Activated naive CD4-positive, alpha-beta T cell treated with anti-CD3 and anti-CD28 coated beads, Interleukin-2, amount 50 U/mL, for 72 hours (primary cell): ENCODE data around the gene PRODH2. TPM values are rescaled to one million over a fixed set of nuclear protein-coding genes. Genes with fewer than 3 reads are reported as not detected.
"Not testable (repeated sequence)": the region's sequence is repeated elsewhere in the genome, so short reads cannot be mapped to it uniquely, and the experiment has no call there.

ENCODE experiments used
- ATAC-seq, 2 donors: fragments of 150-1000 bp; cut with Tn5 transposase; 2 replicates each; pipeline ENCODE4 v1.10.0; 2021; ENCODE audit warnings: mild to moderate bottlenecking in 2 of 2, moderate library complexity in 2 of 2
- DNase-seq, 2 donors: peaks; one replicate each; pipeline ENCODE4 v3.0.0; 2021 to 2022; ENCODE audit warnings: low spot score in 2 of 2
- H3K27ac Mint-ChIP-seq, 2 donors: one replicate each; pipeline ENCODE4 v1.8.0; 2022; ENCODE audit warnings: mild to moderate bottlenecking in 2 of 2, mixed read lengths in 2 of 2
- H3K36me3 Mint-ChIP-seq, 2 donors: one replicate each; pipeline ENCODE4 v1.8.0; 2022; ENCODE audit warnings: mixed read lengths in 2 of 2
- H3K9me3 Mint-ChIP-seq, 2 donors: one replicate each; pipeline ENCODE4 v1.8.0; 2022; ENCODE audit warnings: mixed read lengths in 2 of 2
- total RNA-seq, 2 donors: library from RNA; stranded (reverse); gene quantifications; one replicate each; pipeline ENCODE4 v1.2.3, GENCODE V29; 2022

The PRODH2 gene
- total RNA-seq, 2 donors from 2014 or later: not detected

DNA sequence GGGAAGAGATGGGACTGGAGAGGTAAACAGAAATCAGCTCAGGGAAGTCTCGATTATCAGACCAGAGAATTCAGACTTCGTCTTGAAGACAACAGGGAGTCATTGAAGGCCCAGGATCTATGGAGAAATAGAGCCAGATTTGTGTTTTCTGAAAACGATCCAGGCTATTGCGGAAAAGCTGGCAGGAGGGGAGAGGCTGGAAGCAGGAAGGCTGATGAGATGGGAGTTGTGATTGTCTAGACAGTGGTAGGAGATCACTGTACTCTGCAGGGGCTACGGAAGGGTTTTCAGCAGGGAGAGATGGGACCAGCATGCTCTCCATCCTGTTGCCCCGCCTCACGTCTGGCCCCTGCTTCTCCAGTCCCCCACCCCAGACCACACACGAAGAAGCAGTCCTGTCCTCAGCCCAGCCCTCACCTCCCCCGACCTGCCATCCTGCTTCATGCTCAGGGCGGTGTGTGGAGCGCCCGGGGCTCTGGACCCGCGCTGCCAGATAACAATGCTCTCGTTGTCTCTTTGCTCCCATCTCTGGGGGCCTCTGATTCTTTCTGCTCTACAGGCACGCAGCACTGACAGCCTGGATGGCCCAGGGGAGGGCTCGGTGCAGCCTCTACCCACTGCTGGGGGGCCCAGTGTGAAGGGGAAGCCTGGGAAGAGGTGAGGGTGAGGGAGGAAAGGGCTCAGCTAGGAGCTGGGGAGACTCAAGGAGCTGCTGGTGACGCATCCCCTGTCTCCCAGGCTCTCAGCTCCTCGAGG, 35.4 kb downstream of the PRODH2 start:
- DNase-seq: peak in 1 of 2 donors; percentile 43
- no peaks in the 10 kb centered on the region for H3K36me3 Mint-ChIP-seq
- peak overlapping the region in 1 of 2 donors; percentile 6 for H3K27ac Mint-ChIP-seq
- no peaks in the 10 kb centered on the region for H3K9me3 Mint-ChIP-seq
- ATAC-seq: no peak

DNA sequence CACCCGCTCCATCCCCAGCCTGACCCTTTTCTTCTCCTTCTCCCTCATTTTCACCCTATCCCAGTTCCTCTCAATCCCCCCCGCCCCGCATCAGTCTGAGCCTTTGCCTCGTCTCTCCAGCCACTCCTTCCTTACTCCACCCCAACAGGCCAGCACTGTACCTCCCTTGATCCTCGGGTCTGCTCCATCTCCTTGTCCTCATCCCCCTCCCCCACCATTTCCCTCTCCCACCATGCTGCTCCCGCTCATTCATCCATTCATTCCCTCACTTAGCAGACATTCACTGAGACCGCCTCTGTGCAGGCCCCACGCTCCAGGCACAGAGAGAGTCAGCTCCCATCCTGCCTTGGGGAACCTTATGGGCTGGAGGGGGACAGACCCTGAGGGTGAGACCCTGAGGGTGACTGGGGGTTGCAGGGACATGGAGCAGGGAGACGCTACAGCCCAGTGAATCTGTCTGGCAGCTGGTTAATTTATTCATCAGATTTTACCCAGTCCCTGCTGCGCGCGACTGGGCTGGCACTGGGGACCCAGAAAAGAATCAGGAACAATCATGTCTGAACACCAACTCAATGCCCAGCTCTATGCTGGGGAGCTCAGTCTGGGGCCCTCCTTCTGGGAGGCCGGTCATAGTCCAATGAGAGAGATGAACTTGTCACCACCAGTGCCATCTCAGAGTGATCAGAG, 36.4 kb downstream of the PRODH2 start:
- H3K36me3 Mint-ChIP-seq: no peaks in the 10 kb centered on the region
- DNase-seq (peak in 1 of 2 donors; percentile 53), ATAC-seq (no peak)
- peak overlapping the region; percentile 6 to 47 for H3K27ac Mint-ChIP-seq
- no peaks in the 10 kb centered on the region for H3K9me3 Mint-ChIP-seq

DNA sequence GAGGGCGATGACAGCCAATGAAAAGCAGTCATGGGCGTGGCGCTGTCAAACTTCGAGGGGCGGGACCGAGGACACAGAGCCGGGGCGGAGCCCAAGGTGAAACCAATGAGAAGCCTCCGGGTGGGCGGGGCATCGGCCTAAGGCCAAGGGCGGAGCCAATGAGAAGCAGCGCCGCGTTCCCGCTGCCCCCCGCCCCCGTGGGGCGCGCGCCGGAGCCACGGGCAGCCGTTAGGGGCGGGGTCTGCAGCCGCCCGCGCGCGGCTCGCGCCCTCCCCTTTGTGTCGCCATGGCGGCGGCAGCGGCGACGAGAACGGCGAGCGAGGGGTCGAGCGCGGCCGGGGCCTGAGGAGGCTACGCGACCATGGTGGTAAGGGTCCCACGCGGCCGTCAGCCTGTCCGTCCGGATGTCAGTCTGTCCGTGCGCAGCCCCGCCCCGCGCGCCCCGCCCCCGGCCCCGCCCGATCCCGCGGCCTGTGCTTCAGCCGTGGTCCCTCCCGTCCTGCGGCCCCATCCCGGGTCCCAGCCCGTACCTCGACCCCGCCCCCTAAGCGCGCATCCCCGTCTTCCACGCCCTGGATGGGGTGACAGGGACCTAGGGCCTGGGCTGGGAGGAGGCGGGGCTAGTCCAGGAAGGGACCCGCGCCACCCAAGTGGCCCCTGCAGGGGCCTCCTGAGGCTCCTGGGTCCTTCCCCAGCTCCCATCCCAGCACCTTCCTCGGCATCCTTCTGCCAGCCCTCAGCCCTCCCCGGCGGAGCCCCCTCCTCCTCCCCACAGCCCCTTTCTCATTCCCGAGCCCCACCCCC, 37.1 kb downstream of the PRODH2 start, which contains the start of gene ARHGAP33:
Gene ARHGAP33 (plus strand): TSS at position 267 of the 804 bp plus-strand sequence. CDS start 95 bp downstream, at position 362.
- Mint-ChIP-seq H3K36me3 (no peaks in the 10 kb centered on the region), H3K27ac (peak within 1 kb of the TSS; percentile 47 to 76), H3K9me3 (no peaks in the 10 kb centered on the region)
- DNase-seq (peak; percentile 98 to 100), ATAC-seq (peak; percentile 97 to 98)

DNA sequence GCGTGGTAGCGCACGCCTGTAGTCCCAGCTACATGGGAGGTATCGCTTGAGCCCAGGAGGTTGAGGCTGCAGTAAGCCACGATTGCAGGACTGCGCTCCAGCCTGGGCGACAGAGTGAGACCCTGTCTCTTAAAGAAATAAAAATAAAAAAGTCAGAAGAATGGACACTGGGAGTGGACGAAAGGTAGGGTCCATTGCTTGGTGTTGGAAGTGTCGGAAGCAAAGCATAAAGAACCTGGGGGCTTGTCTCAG, 37.7 kb downstream of the PRODH2 start:
- DNase-seq (no peak), ATAC-seq (no peak)
- no peaks in the 10 kb centered on the region for H3K36me3 Mint-ChIP-seq
- peak overlapping the region in 1 of 2 donors; percentile 76 for H3K27ac Mint-ChIP-seq
- no peaks in the 10 kb centered on the region for H3K9me3 Mint-ChIP-seq

DNA sequence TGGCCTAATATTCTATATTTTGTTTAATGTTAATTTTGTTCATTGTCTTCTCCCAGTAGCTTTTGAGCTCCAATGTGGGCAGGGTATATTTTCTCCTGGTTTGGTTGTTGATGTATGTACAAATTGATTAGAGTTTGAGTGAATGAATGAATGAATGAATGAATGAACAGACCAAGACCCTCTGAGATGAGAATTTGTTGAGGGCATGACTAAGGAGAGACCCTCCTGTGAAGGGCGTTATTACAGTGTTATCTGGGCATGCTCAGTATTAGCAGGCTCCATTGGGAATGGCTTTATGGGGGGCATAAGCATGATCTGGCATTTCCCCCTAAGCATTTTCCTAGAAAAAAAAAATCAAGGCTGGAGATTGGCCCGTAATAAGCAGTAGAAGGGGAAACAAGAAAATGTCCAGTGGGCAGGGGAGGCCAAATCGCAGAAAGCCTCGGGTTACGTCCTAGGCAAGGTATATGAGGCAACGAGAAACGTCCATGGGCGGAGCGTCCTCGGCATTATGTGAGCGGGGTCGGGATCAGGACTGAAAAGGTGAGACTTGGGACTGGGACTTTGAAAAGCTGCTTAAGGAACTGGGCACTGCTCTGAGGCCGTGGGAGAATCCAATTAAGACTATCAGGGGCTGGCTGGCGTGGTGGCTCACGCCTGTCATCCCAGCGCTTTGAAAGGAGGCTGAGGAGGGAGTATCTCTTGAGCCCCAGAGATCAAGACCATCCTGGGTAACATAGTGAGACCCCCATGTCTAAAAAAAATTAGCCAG, 38.2 kb downstream of the PRODH2 start:
- ATAC-seq (no peak), DNase-seq (no peak)
- H3K27ac Mint-ChIP-seq: peak overlapping the region in 1 of 2 donors; percentile 76
- peaks cover 0 to 3% of the 10 kb centered on the region in 2 donors for H3K36me3 Mint-ChIP-seq
- no peaks in the 10 kb centered on the region for H3K9me3 Mint-ChIP-seq

DNA sequence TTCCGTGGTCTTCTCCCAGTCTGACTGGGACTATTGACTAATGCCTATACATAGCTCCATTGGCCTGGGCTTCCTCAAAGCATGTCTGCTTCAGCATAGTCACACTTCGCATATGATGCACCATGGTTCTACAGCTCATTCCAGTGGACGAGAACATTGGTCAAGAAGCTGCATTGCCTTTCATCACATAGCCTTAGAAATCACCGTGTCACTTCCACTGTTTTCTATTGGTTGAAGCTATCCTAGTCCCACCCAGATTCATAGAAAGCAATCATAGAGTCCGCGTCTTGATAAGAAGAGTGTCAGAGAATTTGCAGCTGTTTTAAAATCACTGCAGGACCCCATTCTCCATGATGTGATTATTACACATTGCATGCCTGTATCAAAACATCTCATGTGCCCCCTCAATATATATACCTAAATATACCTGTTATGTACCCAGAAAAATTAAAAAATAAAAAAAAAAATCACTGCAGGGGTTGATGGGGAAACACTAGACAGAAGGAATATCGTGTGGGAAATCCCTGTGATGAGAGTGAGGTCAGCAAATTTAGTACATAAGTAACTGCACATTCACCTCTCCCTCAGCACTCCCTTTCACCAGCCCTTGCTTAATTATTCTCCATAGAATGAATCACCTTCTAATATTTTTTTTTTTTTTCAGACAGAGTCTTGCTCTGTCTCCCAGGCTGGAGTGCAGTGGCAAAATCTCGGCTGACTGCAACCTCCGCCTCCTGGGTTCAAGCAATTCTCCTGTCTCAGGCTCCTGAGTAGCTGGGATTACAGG, 39.4 kb downstream of the PRODH2 start:
- Mint-ChIP-seq H3K27ac (no peak overlapping the region), H3K36me3 (peaks cover 0 to 16% of the 10 kb centered on the region in 2 donors), H3K9me3 (no peaks in the 10 kb centered on the region)
- no peak for ATAC-seq
- no peak for DNase-seq

DNA sequence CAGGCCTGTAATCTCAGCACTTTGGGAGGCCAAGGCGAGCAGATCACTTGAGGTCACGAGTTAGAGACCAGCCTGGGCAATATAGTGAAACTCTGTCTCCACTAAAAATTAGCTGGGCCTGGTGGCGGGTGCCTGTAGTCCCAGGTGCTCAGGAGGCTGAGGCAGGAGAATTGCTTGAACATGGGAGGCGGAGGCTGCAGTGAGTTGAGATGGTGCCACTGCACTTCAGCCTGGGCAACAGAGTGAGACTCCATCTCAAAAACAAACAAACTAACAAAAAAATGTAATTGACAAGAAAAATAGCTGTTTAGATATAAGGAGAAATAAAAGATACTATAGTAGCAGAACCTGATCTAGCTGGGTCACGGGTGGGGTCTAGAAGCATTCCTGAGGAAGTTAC, 40.3 kb downstream of the PRODH2 start:
- not testable (repeated sequence) for H3K9me3 Mint-ChIP-seq, ATAC-seq, H3K27ac Mint-ChIP-seq, DNase-seq
- peaks cover 0 to 16% of the 10 kb centered on the region in 2 donors for H3K36me3 Mint-ChIP-seq

DNA sequence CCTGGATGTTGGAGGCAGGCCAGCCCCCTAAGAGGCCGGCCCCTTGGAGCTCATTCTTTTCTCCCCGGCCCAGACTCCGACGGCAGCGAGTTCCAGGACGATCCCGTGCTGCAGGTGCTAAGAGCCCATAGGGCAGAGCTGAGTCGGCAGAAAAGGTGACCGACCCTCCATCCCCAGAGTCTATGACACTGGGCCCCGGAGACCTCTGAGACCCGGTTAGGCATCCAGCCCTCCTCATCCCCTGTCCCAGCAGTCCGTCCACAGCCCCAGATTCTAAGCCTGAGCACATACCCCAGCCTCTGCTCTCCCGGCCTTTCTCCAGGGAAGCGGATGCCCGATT, 44.6 kb downstream of the PRODH2 start:
- Mint-ChIP-seq H3K9me3 (no peaks in the 10 kb centered on the region), H3K36me3 (peaks cover 0 to 16% of the 10 kb centered on the region in 2 donors), H3K27ac (no peak overlapping the region)
- no peak for ATAC-seq
- no peak for DNase-seq

DNA sequence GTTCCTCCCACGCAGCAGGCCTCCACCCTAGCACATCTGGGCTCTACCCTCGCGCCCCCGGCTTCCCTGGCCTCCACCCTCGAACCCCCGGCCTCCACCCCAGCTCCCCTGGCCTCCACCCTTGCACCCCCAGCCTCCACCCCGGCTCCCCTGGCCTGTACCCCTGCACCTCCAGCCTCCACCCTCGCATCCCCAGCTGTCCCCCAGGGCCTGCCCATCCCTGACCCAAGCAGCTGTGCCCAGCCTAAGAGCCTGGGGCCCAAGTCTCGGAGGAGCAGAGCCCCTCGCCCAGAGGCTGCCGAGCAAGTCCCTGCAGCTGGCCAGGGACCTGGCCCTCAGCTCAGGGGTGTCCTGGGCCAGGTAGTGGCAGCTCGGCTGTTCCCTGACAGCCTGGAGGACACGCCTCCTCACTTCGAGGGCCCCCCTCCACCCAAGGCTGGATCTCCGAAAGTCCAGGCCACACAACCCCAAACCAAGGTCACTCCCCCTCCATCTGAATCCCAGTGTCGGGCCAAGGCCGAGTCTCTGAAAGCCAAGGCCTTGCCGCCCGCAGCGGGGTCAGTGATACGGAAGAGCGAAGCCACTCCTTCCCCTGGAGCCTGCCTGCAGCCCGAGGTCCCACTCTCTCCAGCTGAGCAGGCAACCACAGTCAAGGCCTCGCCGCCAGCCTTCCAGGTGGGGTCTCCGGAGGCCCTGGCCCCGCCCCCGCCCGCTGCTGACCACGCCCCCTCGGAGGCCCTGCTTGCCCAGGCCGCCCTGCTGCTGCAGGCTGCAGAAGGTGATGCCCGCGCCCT, 45.2 kb downstream of the PRODH2 start:
- DNase-seq: no peak
- Mint-ChIP-seq H3K36me3 (peaks cover 0 to 16% of the 10 kb centered on the region in 2 donors), H3K27ac (no peak overlapping the region), H3K9me3 (no peaks in the 10 kb centered on the region)
- ATAC-seq: no peak

DNA sequence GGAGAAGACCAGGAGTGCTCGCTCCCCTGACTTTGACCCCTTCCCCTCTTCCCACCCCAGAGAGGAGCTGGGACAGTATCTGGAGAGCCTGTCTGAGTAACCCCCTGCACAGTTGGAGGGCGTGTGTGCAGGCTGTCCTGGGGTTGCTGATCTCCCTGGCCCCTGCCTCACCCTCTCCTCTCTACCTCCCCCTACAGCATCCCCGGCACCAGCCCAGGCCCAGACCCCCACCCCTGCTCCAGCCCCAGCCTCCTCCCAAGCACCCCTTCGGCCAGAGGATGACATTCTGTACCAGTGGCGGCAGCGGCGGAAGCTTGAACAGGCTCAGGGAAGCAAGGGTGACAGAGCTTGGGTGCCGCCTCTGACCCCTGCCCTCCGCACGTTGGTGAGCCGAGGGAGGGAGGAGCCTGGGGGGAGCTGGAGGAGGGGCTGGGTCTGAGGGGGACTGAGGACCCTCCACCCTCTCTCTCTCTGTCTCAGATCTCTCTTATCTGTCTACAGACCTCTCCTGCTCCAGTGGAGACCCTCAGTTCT, 46.0 kb downstream of the PRODH2 start:
- Mint-ChIP-seq H3K36me3 (peaks cover 0 to 22% of the 10 kb centered on the region in 2 donors), H3K9me3 (no peaks in the 10 kb centered on the region)

DNA sequence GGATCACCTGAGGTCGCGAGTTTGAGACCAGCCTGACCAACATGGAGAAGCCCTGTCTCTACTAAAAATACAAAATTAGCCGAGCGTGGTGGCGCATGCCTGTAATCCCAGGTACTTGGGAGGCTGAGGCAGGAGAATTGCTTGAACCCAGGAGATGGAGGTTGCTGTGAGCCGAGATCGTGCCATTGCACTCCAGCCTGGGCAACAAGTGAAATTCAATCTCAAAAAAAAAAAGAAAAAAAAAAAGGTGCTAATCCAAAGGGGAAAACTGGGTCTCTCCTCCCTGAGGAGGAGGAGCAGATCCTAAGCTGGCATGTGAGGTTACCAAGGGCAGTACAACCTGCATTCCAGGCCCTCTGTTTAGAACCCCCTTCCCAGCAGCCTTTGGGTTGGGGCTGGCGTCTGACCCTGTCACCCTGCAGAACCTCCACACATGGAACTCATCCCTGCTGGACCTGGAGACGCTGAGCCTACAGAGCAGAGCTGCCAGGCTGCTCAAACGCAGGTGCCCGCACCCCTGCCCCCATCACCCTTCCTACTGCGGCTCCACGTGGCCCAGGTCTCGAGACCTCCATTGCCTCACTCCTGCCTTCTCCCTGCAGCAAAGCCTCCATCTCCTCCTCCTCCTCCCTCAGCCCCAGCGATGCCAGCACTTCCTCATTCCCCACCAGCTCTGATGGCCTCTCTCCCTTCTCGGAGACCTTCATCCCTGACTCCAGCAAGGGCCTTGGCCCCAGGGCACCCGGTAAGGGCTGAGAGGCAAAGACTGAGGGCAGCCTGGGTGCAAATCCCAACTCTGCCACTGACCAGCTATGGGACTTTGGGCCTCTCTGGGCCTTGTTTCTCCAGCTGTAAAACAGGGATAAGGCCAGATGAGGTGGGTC, 48.0 kb downstream of the PRODH2 start:
- no peak for DNase-seq
- no peak for ATAC-seq
- Mint-ChIP-seq H3K9me3 (no peaks in the 10 kb centered on the region), H3K27ac (no peak overlapping the region), H3K36me3 (peaks cover 0 to 21% of the 10 kb centered on the region in 2 donors)

More for the DNA sequence above, 46.0 kb downstream of the PRODH2 start:
- DNase-seq (no peak), ATAC-seq (no peak)
- no peak overlapping the region for H3K27ac Mint-ChIP-seq

DNA sequence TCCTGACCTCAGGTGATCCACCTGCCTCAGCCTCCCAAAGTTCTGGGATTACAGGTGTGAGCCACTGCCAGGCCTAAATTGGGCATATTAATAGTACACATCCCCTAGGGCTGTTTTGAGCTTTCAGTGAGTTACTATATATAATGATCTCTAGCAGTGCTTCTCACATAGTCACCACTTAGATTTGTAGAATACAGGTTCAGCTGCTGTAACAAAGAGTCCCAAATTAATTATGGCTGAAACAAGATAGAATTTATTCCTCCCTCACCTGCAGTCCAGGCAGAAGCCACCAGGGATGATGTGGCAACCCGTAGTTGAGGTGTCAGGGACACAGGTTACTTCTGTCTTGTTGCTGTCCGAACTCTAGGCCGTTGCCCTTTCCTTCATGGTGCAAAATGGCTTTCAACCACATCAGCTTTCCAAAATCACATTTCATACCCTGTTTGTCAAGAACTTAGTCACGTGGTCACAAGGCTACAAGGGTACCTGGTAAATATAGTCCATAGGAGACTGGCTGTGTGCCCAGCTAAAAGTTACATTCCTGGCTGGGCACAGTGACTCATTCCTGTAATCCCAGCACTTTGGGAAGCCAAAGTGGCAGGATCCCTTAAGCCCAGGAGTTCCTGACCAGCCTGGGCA, 51.8 kb downstream of the PRODH2 start:
- no peak for DNase-seq
- Mint-ChIP-seq H3K36me3 (peaks cover 5 to 11% of the 10 kb centered on the region in 2 donors), H3K9me3 (no peaks in the 10 kb centered on the region), H3K27ac (no peak overlapping the region)
- ATAC-seq: no peak

DNA sequence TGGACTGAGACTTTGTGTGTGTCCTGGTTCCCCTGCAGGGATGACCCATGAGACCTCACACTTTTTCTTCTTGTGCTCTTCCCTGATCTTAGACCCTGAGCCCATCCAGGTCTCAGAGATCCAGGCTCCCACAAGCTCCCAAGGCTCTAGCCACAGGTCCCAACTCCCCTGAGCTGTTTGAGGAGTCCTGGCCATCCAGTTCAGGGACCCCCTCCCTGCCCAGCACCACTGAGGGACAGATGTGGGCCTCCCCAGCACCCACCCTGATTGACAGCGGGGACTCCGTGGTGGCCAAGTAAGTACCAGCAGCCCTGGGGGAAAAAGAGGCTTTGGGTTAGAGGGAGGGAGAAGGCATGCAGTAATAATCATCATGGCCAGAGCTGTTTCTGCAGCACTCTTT, 52.9 kb downstream of the PRODH2 start:
- Mint-ChIP-seq H3K36me3 (peaks cover 5 to 11% of the 10 kb centered on the region in 2 donors), H3K9me3 (no peaks in the 10 kb centered on the region), H3K27ac (peak overlapping the region in 1 of 2 donors; percentile 67)
- no peak for DNase-seq
- no peak for ATAC-seq
